ENCODE measurements around the gene IRF2.

IRF2 gene

GRCh38 chr4:184432127-184432922 is 42.0 kb downstream of the IRF2 start:
- DNase-seq (ENCODE audit: low read depth in 2 of 2, low spot score in 1 of 2) = no peak

GRCh38 chr4:184430163-184430562 is 44.2 kb downstream of the IRF2 start:
- DNase-seq (ENCODE audit: low read depth in 2 of 2, low spot score in 1 of 2) = no peak

- no peak for DNase-seq (ENCODE audit: low read depth in 2 of 2, low spot score in 1 of 2)
These were observed 45.6 kb downstream of the IRF2 start for GRCh38 chr4:184428787-184429186.

- DNase-seq (ENCODE audit: low read depth in 2 of 2, low spot score in 1 of 2) = no peak
These were observed 46.7 kb downstream of the IRF2 start for GRCh38 chr4:184427687-184428086.

- no peak for DNase-seq (ENCODE audit: low read depth in 2 of 2, low spot score in 1 of 2)
These were observed 47.3 kb downstream of the IRF2 start for GRCh38 chr4:184427093-184427492.

- no peak for DNase-seq (ENCODE audit: low read depth in 2 of 2, low spot score in 1 of 2)
These were observed 49.2 kb downstream of the IRF2 start for GRCh38 chr4:184424993-184425758.

GRCh38 chr4:184424279-184424678 is 50.1 kb downstream of the IRF2 start:
- DNase-seq (ENCODE audit: low read depth in 2 of 2, low spot score in 1 of 2) = no peak

- no peak for DNase-seq (ENCODE audit: low read depth in 2 of 2, low spot score in 1 of 2)
These were observed 51.2 kb downstream of the IRF2 start for GRCh38 chr4:184423003-184423686.

GRCh38 chr4:184422378-184422777 is 52.0 kb downstream of the IRF2 start:
- DNase-seq (ENCODE audit: low read depth in 2 of 2, low spot score in 1 of 2) = no peak

GRCh38 chr4:184421533-184422155 is 52.7 kb downstream of the IRF2 start:
- no peak for DNase-seq (ENCODE audit: low read depth in 2 of 2, low spot score in 1 of 2)

- DNase-seq (ENCODE audit: low read depth in 2 of 2, low spot score in 1 of 2) = no peak
These were observed 53.4 kb downstream of the IRF2 start for GRCh38 chr4:184420881-184421416.

- DNase-seq (ENCODE audit: low read depth in 2 of 2, low spot score in 1 of 2) = no peak
These were observed 53.9 kb downstream of the IRF2 start for GRCh38 chr4:184420402-184420801.

GRCh38 chr4:184419976-184420375 is 54.4 kb downstream of the IRF2 start:
- DNase-seq (ENCODE audit: low read depth in 2 of 2, low spot score in 1 of 2) = no peak

GRCh38 chr4:184417802-184418511 is 56.4 kb downstream of the IRF2 start:
- no peak for DNase-seq (ENCODE audit: low read depth in 2 of 2, low spot score in 1 of 2)

GRCh38 chr4:184416913-184417734 is 57.2 kb downstream of the IRF2 start:
- no peak for DNase-seq (ENCODE audit: low read depth in 2 of 2, low spot score in 1 of 2)

GRCh38 chr4:184415071-184415470 is 59.3 kb downstream of the IRF2 start:
- DNase-seq (ENCODE audit: low read depth in 2 of 2, low spot score in 1 of 2) = no peak

GRCh38 chr4:184413261-184414046 is 60.9 kb downstream of the IRF2 start:
- DNase-seq (ENCODE audit: low read depth in 2 of 2, low spot score in 1 of 2) = no peak

GRCh38 chr4:184410748-184411147 is 63.6 kb downstream of the IRF2 start:
- no peak for DNase-seq (ENCODE audit: low read depth in 2 of 2, low spot score in 1 of 2)
